ENCODE data around the gene NTN5.

GRCh38 chr19:48671446-48671995 lies 1.3 kb downstream of the NTN5 start:
- TF ChIP-seq CTCF (IDR thresholded peaks at IDR 0.05 in 8 of 11, conservative IDR thresholded peaks at IDR 0.05 in 3 of 11): no peak
- no peak for TF ChIP-seq POLR2AphosphoS5 (IDR thresholded peaks at IDR 0.05)
- TF ChIP-seq POLR2A (IDR thresholded peaks at IDR 0.05): no peak
